Measurements from ENCODE around the gene CTIF. TPM values are rescaled to one million over a fixed set of nuclear protein-coding genes. Genes with fewer than 3 reads are reported as not detected.
A peak's percentile ranks its signal among the peaks of the same experiment; 100 is the strongest.

Gene CTIF
- polyA plus RNA-seq, 1 of the 3 experiments (the other 2 are of a cell fraction): 47.2 TPM

- Histone ChIP-seq H3K4me2 (no peak overlapping the region), H3K79me2 (ENCODE audit: insufficient read depth) (peaks cover 32% of the 10 kb centered on the region; the same call in 1 of the 2 replicates), H3K4me3 (ENCODE audit: low read depth in 2 of 2, low read length in 1 of 2) (no peak overlapping the region), H2AFZ (ENCODE audit: low read depth) (no peak overlapping the region), H3K9me2 (no peaks in the 10 kb centered on the region), H4K20me1 (ENCODE audit: insufficient read depth) (no peaks in the 10 kb centered on the region; the same call in 1 of the 2 replicates), H3K36me3 (replicated peaks in 1 of 2; ENCODE audit: control insufficient read depth in 1 of 2, insufficient read depth in 2 of 2, low read length in 1 of 2) (peaks cover 25 to 42% of the 10 kb centered on the region in 2 experiments), H3K27me3 (ENCODE audit: insufficient read depth) (no peaks in the 10 kb centered on the region), H3K9ac (no peak overlapping the region), H3F3A (replicated peaks; ENCODE audit: insufficient read depth) (no peaks in the 10 kb centered on the region), H3K27ac (ENCODE audit: low read depth in 2 of 2, low read length in 1 of 2) (no peak overlapping the region), H3K4me1 (ENCODE audit: control insufficient read depth in 1 of 2, insufficient read depth in 2 of 2, low read depth in 1 of 2, low read length in 1 of 2) (peaks cover 7 to 15% of the 10 kb centered on the region in 2 experiments; a peak in 2 of 4 replicates), H3K9me3 (no peaks in the 10 kb centered on the region)
- no peak for DNase-seq
- ChIA-PET CTCF (interaction anchor here (1.3 to 2.8 kb wide), 9 partner anchors 9 to 741 kb away, joined by 3 to 29 read pairs (median 5); no protein-coding TSS in a partner anchor), POLR2A (no interaction called here)
- TF ChIP-seq, protein P1, sequence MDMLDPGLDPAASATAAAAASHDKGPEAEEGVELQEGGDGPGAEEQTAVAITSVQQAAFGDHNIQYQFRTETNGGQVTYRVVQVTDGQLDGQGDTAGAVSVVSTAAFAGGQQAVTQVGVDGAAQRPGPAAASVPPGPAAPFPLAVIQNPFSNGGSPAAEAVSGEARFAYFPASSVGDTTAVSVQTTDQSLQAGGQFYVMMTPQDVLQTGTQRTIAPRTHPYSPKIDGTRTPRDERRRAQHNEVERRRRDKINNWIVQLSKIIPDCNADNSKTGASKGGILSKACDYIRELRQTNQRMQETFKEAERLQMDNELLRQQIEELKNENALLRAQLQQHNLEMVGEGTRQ (IDR thresholded peaks at IDR 0.05; ENCODE audit: borderline replicate concordance, low read depth, low read length): no peak
- TF ChIP-seq IRF3 (IDR thresholded peaks at IDR 0.05; ENCODE audit: low read depth, low read length) (no peak), JUND (IDR thresholded peaks at IDR 0.05) (no peak), POLR2AphosphoS5 (IDR thresholded peaks at IDR 0.05; ENCODE audit: low read depth, low read length) (no peak), RAD21 (IDR thresholded peaks at IDR 0.05; ENCODE audit: low read length) (no peak), FOSL2 (IDR thresholded peaks at IDR 0.05; ENCODE audit: borderline replicate concordance, low read depth) (no peak), RXRA (IDR thresholded peaks at IDR 0.05; ENCODE audit: borderline replicate concordance, low read depth) (no peak), MEF2A (IDR thresholded peaks at IDR 0.05; ENCODE audit: borderline replicate concordance, low read depth) (no peak)
- WGBS (ENCODE audit: low lambda C conversion rate): 63% methylated on average over 3 of the region's 3 CpGs
Measured at GRCh38 chr18:48673456-48673852, 134.6 kb downstream of the CTIF start.

DNA sequence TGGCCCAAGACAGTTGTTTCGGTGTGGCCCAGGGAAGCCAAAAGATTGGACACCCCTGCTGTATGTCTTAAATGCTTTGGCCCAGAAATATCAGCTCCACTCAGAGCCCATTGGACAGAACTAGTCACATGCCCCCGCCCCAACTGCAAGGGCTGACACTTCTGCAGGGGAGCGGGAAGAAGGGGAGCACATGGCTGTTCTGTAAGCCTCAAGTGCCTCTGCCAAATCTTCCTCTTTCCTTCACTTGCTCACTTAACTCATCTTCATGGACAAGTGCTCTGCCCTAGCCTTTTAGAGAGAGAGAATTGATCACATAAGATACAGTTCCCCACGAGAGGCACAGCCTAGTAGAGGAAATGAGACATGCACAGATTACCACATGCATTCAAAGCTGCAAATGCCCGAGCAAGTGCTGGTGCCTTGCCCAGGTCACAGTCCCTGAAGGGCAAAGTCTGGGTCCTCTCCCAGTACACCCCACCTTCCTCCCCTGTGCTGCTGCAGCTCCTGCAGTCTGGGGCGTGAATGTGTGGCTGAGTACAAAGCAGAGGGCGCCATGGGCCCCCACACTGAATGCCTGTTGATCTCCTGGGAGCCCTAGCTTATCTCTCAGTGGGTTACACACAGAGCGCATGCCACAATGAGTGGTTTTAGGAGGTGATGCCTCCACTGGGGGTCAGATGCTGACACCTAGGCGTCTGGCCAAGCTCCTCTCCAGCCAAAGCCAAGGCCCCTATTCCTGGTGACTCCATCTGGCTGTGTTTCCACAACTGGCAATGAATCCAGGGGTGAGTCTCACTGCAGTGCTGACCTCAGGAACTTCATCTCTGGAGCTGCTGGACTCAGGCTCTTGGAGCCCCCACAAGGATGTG is 135.3 kb downstream of the CTIF start:
- Histone ChIP-seq H3K9ac (no peak overlapping the region), H3K4me1 (ENCODE audit: control insufficient read depth in 1 of 2, insufficient read depth in 2 of 2, low read depth in 1 of 2, low read length in 1 of 2) (peaks cover 7 to 15% of the 10 kb centered on the region in 2 experiments; a peak in 2 of 4 replicates), H3K4me2 (no peak overlapping the region), H2AFZ (ENCODE audit: low read depth) (no peak overlapping the region), H3F3A (replicated peaks; ENCODE audit: insufficient read depth) (no peaks in the 10 kb centered on the region), H3K9me2 (no peaks in the 10 kb centered on the region), H3K9me3 (no peaks in the 10 kb centered on the region), H3K27me3 (ENCODE audit: insufficient read depth) (no peaks in the 10 kb centered on the region), H3K27ac (ENCODE audit: low read depth in 2 of 2, low read length in 1 of 2) (no peak overlapping the region; a peak in 1 of 4 replicates), H4K20me1 (ENCODE audit: insufficient read depth) (no peaks in the 10 kb centered on the region; the same call in 1 of the 2 replicates), H3K36me3 (replicated peaks in 1 of 2; ENCODE audit: control insufficient read depth in 1 of 2, insufficient read depth in 2 of 2, low read length in 1 of 2) (peaks cover 25 to 42% of the 10 kb centered on the region in 2 experiments), H3K4me3 (ENCODE audit: low read depth in 2 of 2, low read length in 1 of 2) (no peak overlapping the region), H3K79me2 (ENCODE audit: insufficient read depth) (peaks cover 37% of the 10 kb centered on the region; the same call in 1 of the 2 replicates)
- 82% methylated on average over 5 of the region's 9 CpGs for WGBS (ENCODE audit: low lambda C conversion rate)
- no peak for TF ChIP-seq FOXM1 (IDR thresholded peaks at IDR 0.05; ENCODE audit: low read depth)
- TF ChIP-seq YY1 (IDR thresholded peaks at IDR 0.05; ENCODE audit: low read depth): no peak
- TF ChIP-seq, protein P2, sequence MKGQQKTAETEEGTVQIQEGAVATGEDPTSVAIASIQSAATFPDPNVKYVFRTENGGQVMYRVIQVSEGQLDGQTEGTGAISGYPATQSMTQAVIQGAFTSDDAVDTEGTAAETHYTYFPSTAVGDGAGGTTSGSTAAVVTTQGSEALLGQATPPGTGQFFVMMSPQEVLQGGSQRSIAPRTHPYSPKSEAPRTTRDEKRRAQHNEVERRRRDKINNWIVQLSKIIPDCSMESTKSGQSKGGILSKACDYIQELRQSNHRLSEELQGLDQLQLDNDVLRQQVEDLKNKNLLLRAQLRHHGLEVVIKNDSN (IDR thresholded peaks at IDR 0.05; ENCODE audit: borderline replicate concordance, low read depth): peak; percentile 75
- peak; percentile 50; the same call in 1 of the 2 replicates for TF ChIP-seq MAX (IDR thresholded peaks at IDR 0.05; ENCODE audit: low read depth)
- CTCF ChIA-PET: interaction anchor here (0.7 to 2.8 kb wide), 19 partner anchors 10 to 741 kb away, joined by 3 to 29 read pairs (median 4); no protein-coding TSS in a partner anchor
- DNase-seq: no peak
- POLR2A ChIA-PET: no interaction called here

All from SK-N-SH (cell line).